ENCODE data around the gene PTAFR. TPM values are rescaled to one million over a fixed set of nuclear protein-coding genes. Genes with fewer than 3 reads are reported as not detected.
A peak's percentile ranks its signal among the peaks of the same experiment; 100 is the strongest.

Gene PTAFR
- total RNA-seq, 1 donor from 2014 or later = 4.7 TPM

DNA sequence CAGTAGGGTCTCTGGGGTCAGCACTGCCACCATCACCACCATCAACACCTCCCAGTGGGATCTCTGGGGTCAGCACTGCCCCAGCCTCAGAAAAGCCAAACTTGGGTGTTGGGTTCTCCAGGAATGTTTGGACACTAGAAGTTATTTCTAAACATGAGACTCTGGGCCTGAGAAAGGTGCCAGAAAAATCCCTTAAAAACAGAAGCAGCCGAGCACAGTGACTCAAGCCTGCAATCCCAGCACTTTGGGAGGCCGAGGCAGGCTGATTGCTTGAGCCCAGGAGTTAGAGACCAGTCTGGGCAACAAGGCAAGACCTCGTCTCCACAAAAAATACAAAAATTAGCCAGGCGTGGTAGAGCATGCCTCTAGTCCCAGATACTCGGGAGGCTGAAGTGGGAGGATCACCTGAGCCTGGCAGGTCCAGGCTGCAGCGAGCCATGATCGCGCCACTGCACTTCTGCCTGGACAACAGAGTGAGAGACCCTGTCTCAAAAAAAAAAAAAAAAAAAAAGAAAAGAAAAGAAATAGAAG, 470 bp downstream of the PTAFR start:
- DNase-seq = no peak

DNA sequence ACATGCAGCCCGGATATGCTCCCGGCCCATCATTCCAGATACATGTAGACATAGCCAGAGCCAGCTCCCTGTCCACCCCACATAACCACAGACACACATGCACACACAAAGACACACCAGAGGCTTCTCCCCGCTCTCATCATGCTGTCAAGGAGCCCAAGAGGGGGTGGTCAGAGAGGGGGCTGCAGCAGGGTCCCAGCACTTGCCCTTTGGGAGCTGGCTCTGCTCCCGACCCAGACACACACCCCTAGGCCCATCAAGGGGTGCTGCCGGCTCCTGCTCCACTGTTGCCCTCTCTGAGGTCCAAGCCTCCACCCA, 2.6 kb downstream of the PTAFR start:
- no peak for DNase-seq

DNA sequence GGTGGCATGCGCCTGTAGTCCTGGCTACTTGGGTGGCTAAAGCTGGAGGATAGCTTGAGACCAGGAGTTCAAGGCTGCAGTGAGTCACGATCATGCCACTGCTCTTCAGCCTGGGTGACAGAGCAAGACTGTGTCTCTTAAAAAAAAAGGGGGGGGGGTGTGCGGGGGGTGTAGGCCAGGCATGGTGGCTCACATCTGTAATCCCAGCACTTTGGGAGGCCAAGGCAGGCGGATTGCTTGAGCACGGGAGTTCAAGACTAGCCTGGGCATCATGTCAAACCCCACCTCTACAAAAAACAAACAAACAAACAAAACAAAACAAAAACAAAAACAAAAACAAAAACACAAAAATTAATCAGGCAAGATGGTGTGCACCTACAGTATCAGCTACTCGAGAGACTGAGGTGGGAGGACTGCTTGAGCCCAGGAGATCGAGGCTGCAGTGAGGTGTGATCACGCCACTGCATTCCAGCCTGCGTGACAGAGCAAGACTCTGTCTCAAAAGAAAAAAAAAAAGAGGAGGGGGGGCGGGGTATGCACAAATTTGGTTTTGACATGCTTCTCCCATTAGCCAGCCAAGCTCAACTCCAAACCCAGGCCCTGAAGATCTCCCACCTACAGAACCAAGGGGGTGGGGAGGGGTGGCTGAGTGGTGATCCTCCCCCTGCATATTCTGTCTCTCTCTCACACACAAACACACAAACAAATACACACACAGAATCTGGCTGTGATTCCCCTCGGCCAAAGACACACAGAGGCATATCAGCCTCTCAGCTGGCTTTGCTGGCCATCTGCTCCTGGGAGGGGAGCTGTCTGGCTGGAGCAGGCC, 3.1 kb downstream of the PTAFR start:
- no peak for DNase-seq

DNA sequence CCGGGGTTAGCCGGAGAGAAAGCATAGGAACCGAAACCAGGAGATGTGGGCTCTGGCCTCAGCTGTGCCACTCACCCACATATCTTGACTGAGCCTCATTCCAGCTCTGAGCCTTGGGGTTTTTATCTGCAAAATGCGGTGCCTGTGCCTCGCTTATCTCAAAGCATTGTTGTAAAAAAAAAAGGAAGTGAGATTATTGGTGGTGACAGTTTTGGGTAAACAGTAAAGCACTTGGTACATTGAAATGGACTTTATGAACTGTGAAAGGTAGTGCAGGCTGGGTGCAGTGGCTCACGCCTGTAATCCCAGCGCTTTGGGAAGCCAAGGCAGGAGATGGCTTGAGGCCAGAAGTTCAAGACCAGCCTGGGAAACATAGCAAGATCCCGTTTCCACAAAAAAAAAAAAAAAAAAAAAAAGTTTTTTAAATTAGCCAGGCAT, 3.8 kb downstream of the PTAFR start:
- no peak for DNase-seq

DNA sequence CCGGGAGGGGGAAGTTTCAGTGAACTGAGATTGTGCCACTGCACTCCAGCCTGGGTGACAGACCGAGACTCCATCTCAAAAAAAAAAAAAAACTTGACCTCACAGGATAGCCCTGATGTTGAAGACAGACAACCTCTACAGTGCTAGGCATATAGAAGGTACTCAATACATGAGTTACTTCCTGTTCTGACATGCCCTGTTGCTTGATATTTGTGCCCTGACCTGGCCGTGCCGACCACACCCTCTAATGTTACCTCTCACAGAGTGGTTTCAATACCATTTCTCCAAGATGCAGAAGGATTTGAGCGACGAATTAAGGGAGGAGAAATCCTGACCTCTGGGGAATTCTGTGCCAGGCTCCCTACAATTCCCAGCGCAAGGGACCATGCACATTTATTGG, 5.2 kb downstream of the PTAFR start:
- no peak for DNase-seq

DNA sequence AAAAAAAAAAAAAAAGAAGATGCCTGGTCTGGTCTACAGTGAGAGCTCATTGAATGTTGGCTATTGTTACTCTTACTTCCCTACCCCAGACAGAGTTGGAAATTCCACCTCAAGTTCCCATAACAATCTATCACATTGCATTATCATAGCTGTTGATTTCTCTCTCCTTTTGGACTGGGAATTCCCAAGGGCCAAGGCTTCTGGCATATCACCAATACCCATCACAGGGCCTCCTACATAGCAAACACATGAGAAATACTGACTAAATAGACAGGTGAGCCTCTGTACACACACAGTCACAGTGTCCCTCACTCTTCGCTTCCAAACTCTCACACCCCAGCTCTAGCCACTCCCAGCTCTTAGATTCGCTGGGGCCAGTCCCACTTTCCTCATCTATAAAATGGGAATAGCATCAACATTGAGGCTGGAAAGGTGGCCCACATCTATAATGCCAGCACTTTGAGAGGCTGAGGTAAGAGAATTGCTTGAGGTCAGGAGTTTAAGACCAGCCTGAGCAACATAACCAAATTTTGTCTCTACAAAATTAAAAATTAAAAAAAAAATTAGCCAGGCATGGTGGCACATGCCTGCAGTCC, 6.4 kb downstream of the PTAFR start:
- DNase-seq = no peak

DNA sequence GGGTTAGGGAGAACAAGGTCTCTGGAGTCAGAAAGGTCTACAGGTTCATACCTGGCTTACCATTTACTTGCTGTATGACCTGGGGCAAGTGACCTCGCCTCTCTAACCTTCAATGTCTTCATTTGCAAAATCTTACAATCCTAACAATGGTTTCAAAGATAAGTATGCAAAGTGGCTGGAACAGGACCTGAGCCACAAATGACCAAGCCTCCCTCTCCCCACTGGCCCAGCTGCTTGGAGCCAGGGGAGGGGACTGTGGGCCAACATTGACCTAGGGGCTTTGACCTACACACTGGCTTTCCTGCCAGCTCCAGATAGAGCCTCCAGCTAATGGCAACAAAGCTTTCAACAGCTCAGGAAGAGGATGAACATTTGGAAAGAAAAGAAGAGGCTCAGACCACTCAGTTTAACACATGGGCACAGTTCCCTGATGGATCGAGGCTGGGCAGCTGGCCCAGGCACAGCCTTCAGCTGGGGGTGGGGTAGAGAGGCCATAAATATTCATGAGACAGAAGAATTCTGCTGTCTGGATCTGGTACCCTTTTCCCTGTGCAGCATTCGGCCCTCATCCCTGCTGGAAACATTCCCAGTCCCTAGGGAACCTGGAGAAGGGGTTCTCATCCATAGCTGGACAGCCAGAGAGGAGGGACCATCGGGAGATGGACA, 12.9 kb downstream of the PTAFR start:
- DNase-seq = peak; percentile 54

DNA sequence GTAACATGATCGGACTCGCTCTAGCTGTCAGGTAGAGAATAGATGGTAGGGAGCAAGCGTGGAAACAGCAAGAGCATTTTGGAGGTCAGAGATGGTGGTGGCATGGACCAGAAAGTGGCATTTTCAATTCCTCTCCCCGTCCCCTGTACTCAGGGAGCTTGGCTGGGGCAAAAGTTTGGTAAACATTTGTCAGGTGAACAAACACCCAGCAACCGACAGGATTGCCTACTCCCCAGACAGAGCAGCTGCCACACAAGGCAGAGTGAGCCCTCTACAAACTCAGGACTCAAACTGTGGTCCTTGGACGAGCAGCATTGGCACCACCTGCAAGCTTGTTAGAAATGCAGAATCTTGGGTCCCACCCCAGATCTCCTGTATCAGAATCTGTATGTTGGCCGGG, 14.3 kb downstream of the PTAFR start:
- DNase-seq = no peak

DNA sequence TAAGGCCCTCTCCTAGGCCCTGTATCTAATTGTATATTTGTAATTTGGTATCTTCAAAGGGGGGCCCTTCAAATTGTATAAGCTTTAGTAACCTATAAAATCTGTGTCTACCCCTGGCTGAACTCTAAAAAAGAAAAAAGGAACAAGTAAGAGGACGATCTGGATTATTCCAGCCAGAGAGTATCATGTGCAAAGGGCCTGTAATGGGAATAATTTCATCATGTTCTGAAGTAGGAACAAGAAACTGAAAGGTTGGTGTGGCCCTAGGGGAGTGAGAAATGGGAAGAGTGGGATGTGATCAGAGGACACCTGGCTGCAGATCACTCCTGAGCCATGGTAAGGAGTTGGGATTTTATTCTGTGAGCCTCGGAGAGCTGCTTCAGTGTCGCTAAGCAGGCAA, 14.7 kb downstream of the PTAFR start:
- DNase-seq = no peak

DNA sequence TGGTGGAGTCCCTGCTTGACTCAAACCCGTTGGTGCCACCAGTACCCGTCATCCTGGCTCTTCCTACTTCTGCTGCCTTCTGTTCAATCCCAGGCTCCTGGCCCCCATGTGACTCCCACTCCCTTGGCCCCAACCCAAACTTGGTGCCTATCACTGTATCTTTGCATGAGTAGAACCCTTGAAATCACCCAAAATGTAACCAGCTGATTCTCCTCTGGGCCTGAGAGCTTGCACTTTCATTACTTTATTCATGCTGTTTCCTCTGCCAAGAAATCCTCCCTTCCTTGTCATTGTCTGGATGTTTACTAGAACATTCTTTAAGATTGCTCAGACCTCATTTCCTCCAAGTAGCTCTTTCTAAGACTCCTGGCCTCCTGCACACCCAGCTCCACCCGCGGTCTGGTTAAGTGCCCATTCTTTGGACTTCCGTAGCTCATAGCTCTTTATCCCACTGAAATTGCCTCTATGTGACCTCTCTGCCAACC, 15.7 kb downstream of the PTAFR start:
- no peak for DNase-seq

DNA sequence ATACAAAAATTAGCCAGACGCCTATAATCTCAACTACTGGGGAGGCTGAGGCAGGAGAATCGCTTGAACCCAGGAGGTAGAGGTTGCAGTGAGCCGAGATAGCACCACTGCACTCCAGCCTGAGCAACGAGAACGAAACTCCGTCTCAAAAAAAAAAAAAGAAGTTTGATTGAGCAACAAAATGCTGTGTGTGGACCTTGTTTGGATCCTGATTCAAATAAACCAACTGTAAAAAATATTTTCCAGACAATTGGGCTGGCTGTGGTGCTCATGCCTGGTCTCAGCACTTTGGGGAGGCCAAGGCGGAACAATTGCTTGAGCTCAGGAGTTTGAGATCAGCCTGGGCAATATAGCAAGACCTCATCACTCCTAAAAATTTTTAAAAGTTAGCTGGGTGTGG, 16.8 kb downstream of the PTAFR start:
- no peak for DNase-seq

DNA sequence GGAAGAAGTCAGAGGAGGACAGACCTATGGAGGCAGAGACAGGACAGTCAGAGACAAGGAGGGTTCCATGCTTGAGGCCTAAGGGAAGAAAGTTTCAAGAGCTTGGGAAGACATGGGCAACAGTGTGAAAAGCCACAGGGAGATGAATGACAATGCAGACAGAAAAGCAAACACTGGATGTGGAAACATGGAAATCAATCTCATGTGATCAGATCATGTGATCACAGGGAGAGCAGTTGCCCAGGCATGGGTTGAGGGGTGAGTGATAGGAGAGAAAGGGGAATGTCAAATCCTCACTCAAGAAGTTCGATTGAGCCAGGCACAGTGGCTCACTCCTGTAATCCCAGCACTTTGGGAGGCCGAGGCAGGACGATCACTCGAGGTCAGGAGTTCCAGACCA, 17.2 kb downstream of the PTAFR start:
- DNase-seq = no peak

DNA sequence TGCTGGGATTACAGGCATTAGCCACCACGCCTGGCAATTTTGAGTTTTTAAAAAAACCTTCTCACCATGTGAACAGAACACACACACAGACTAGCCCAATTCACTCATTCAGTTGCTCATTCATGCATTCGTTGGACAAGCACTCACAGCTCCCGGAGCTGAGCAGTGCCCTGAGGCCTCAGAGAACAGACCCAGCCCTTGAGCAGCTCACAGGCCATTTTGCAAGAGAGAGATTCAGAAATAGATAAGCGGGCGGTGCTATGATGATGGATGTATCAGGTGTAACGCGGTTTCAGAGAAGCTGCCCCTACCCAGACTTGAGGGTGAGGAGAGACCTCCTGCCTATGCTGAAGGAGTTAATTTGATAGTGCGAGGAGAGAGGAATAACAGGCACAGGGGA, 18.6 kb downstream of the PTAFR start:
- DNase-seq = no peak

DNA sequence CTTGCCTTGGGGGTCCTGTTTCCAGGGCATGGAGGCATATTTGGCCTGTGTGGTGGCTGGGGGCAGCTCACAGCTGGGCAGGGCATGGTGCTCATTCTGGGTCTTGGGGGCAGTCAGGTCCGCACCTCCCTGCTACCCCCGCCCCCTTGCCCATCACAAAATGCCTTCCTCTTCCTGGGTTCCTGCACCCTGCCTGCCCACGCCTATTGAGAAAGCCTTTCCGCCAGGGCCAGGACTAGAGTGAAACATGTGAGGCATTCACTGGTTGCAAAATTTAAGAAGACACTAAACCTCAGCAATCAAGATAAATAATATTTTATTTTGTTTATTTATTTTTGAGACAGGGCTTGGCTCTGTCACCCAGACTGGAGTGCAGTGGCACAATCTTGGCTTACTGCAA, 19.7 kb downstream of the PTAFR start:
- DNase-seq = no peak

DNA sequence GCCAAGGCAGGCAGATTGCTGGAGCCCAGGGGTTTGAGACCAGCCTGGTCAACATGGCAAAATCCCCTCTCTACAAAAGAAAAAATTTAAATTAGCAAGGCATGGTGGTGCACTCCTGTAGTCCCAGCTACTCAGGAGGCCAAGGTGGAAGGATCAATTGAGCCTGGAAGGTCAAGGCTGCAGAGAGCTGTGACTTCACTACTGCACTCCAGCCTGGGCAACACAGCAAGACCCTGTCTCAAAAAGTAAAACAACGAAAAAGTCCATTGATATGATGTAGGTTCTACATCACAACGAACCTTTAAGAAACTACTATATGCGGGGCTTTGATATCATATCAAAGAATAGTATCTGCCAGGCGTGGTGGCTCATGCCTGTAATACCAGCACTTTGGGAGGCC, 20.9 kb downstream of the PTAFR start:
- DNase-seq = no peak

DNA sequence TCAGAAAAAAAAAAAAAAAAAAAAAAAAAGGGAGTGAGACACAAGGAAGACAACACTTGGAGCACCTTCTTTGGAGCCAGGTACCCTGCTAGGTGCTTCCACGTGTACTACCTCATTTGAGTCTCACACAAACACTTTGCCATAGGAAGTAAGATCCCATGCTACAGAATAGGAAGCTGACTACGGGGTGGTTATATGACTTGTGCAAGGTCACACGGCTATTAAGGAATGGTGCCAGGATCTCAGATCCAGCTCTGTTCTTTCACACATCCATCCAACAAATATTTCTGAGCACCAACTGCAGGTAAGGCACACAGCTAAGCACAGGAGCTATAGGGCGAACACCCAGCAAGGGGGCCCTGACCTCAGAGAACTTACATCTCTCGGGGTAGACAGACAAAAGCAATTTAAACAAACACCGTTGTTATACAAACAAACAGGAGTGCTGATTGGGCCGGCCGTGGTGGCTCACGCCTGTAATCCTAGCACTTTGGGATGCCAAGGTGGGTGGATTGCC, 22.4 kb downstream of the PTAFR start:
- no peak for DNase-seq

DNA sequence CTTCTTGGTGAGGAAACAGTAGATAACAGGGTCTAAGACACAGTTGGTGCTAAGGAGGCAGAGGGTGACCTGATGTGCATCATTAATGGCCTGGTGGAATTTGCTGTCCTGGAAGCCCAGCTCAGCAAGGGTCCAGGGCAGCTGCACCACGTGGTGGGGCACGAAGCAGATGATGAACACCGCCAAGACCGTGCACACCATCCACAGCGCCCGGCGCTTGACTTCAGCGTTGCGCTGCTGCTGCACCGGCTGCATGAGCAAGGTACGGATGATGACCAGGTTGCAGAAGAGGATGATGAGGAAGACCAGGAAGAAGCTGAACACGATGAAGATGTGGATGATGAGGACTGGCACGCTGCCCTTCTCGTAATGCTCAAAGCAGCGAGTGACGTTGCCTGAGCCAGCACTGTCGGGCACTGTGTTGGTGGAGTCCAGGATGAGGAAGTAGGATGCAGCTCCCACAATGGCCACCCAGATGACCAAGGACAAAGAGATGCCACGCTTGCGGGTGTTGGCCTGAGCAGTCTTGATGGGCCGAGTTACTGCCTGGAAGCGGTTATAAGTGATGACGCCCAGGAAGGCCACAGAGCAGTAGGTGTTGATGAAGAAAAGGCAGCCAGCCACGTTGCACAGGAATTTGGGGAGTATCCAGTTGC, 26.2 kb downstream of the PTAFR start:
- DNase-seq = no peak

DNA sequence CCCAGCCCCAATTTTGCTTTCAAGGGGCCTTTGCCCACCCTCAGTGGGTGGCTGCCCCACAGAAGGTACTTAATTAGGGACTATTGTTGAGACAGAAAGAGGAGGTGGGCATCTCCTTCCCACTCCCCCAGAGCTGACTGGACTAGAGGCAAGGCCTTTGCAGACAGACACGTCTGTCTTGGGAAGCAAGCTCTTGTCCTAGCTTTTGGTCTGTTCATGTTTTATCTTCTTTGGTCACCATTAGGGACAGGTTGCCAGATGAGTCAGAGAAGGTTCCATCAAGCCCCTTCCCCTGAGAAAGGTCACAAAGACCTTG, 27.7 kb downstream of the PTAFR start:
- DNase-seq = no peak

DNA sequence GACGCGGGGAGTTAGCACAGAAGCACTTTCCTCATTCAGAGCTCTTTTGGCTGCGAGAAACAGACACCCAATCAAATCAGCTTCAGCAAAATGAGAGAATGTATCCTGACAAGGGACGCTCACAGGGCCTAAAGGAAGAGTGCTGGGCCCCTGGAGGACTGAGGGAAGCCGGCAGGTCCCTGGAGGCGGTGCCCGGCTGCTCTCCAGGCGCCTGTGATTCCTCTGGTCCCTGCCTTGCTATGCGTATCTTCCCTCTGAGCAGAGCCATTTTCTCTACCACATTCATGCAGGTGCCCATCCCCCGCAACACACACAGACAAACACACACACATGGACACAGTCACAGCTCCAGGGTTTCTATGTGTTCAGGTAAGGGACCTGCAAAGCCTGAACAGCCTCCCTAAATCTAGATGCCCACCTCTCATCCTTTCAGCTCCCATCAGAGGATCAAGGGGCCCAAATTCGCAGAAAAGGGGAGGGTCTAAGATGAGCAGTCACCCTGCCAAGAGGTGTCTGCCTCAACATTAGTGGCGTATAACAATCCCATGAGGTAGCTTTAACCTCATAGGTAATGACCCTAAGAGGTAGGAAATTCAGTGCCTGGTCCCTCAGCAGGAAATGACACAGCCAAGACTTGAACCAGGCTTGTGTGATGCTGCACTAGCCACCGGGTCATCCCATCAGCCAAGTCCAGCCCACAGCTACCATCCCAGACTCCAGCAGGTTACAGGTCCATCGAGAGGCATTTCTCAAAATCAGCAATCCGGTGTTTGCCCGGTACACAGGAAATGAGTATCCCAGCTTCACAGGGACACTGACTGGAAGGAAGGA, 29.0 kb downstream of the PTAFR start:
- no peak for DNase-seq

DNA sequence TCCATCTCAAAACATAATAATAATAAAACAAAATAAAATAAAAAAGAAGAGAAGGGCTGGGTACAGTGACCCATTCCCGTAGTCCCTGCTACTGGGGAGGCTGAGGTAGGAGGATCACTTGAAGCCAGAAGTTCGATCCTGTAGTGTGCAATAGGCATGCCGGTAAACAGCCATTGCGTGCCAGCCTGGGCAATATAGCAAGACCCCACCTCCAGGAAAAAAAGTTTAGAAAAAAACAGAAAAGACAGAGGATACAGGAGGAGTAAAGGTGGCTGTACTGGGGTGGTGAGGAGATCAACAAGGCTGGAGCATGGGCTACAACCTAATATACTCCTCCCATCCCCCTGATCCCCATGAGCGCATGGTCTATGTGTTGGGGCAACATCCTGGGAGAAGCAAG, 30.8 kb downstream of the PTAFR start:
- no peak for DNase-seq

DNA sequence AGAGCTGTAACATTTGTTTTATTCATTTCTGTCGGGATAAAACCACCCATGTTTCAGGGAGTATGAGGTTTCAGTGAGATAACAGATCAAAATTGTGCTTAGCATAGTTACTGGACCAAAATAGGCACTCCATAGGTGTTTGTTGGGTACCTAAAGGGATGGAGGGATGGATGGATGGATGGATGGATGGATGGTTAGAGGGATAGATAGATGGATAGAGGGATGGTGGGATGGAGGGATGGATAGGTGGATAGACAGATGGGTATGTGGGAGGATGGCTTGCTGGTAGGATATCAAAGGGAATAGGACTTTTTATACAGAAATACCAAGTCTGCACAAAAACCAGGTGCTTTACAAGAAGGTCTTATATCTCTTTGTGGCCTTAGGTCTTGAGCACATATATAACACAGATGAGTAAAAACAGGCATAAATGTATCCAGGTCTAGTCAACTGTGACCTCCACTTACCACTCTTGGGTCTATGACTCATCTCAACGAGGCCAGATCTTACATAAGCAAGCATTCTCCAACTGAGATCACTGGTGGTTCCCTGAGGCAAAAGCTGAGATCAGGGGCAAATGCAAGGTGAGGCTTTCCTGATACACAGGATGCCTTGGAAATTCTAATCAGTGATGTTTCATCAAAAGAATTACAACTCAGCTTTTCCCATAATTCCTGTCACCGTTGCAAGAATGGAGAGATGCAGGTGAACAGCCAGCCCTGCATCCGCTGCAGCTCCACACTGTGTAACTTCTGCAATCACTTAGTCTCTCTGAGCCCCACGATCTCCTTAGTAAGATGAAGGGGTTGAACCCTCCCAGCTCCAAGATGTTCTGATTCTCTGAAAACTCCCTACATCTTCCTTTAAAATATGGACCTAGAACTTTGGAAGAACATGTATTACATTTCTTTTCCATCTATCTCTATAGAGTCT, 32.0 kb downstream of the PTAFR start:
- DNase-seq = no peak
